ENCODE results near the gene GRM5.

The GRM5 gene

GRCh38 chr11:88482871-88483301, 582.9 kb downstream of the GRM5 start:
- Histone ChIP-seq H3K79me1 (ENCODE audit: low read depth, low read length) (no peaks in the 10 kb centered on the region), H2BK120ac (ENCODE audit: low read depth, low read length) (no peak overlapping the region), H3K9me3 (replicated peaks in 1 of 2; ENCODE audit: control insufficient read depth in 2 of 2, insufficient read depth in 1 of 2, low read depth in 1 of 2, low read length in 2 of 2) (no peaks in the 10 kb centered on the region), H3K4me3 (ENCODE audit: low read length in 2 of 2) (no peak overlapping the region), H3K4me1 (ENCODE audit: control insufficient read depth in 2 of 2, insufficient read depth in 1 of 2, low read depth in 1 of 2, low read length in 2 of 2) (no peaks in the 10 kb centered on the region), H2AFZ (ENCODE audit: low read length) (no peak overlapping the region), H2BK12ac (ENCODE audit: low read length) (no peak overlapping the region), H3K14ac (ENCODE audit: low read length) (no peak overlapping the region), H3K9ac (ENCODE audit: low read depth, low read length, poor library complexity) (no peak overlapping the region), H4K8ac (ENCODE audit: low read depth, low read length) (no peak overlapping the region), H3K4ac (ENCODE audit: low read length) (no peak overlapping the region), H2AK5ac (ENCODE audit: low read depth, low read length) (no peak overlapping the region), H2BK15ac (ENCODE audit: low read length) (no peak overlapping the region), H3K36me3 (replicated peaks in 1 of 2; ENCODE audit: control insufficient read depth in 2 of 2, insufficient read depth in 2 of 2, low read length in 2 of 2) (no peaks in the 10 kb centered on the region), H3K23ac (ENCODE audit: low read depth, low read length, poor library complexity) (no peak overlapping the region), H4K91ac (ENCODE audit: low read depth, low read length, poor library complexity) (no peak overlapping the region), H3K18ac (ENCODE audit: low read length) (no peak overlapping the region), H3K27me3 (ENCODE audit: control insufficient read depth in 3 of 3, insufficient read depth in 3 of 3, low read depth in 1 of 3, low read length in 3 of 3) (no peaks in the 10 kb centered on the region), H2BK5ac (ENCODE audit: low read length) (no peak overlapping the region), H3K4me2 (ENCODE audit: insufficient read depth, low read length, poor library complexity, severe bottlenecking) (no peak overlapping the region), H3K27ac (replicated peaks; ENCODE audit: low read length) (no peak overlapping the region)
- no CpG with 5 or more reads among the region's 2 CpGs for WGBS, 2 donors (ENCODE audit: extremely low coverage in 2 of 2, insufficient read length in 2 of 2, insufficient replicate concordance in 1 of 2)
- DNase-seq (ENCODE audit: low spot score): no peak

- no peak overlapping the region for H2BK12ac ChIP-seq (ENCODE audit: low read length)
- no peak overlapping the region for H4K8ac ChIP-seq (ENCODE audit: low read depth, low read length)
- H3K18ac ChIP-seq (ENCODE audit: low read length): no peak overlapping the region
- H4K91ac ChIP-seq (ENCODE audit: low read depth, low read length, poor library complexity): no peak overlapping the region
- H3K4me3 ChIP-seq (ENCODE audit: low read length in 2 of 2): no peak overlapping the region
- no peaks in the 10 kb centered on the region for H3K79me1 ChIP-seq (ENCODE audit: low read depth, low read length)
- no peak overlapping the region for H3K9ac ChIP-seq (ENCODE audit: low read depth, low read length, poor library complexity)
- H3K27ac ChIP-seq (replicated peaks; ENCODE audit: low read length): no peak overlapping the region
- H3K9me3 ChIP-seq (replicated peaks in 1 of 2; ENCODE audit: control insufficient read depth in 2 of 2, insufficient read depth in 1 of 2, low read depth in 1 of 2, low read length in 2 of 2): no peaks in the 10 kb centered on the region
- H3K36me3 ChIP-seq (replicated peaks in 1 of 2; ENCODE audit: control insufficient read depth in 2 of 2, insufficient read depth in 2 of 2, low read length in 2 of 2): no peaks in the 10 kb centered on the region
- no peak overlapping the region for H2AFZ ChIP-seq (ENCODE audit: low read length)
- no peak overlapping the region for H2BK120ac ChIP-seq (ENCODE audit: low read depth, low read length)
- no peak overlapping the region for H2AK5ac ChIP-seq (ENCODE audit: low read depth, low read length)
- H3K14ac ChIP-seq (ENCODE audit: low read length): no peak overlapping the region
- DNase-seq (ENCODE audit: low spot score): no peak
- no peaks in the 10 kb centered on the region for H3K27me3 ChIP-seq (ENCODE audit: control insufficient read depth in 3 of 3, insufficient read depth in 3 of 3, low read depth in 1 of 3, low read length in 3 of 3)
- H3K4me1 ChIP-seq (ENCODE audit: control insufficient read depth in 2 of 2, insufficient read depth in 1 of 2, low read depth in 1 of 2, low read length in 2 of 2): no peaks in the 10 kb centered on the region
- no CpG with 5 or more reads among the region's 1 CpG for WGBS, 2 donors (ENCODE audit: extremely low coverage in 2 of 2, insufficient read length in 2 of 2, insufficient replicate concordance in 1 of 2)
- H3K23ac ChIP-seq (ENCODE audit: low read depth, low read length, poor library complexity): no peak overlapping the region
- H3K4ac ChIP-seq (ENCODE audit: low read length): no peak overlapping the region
- no peak overlapping the region for H2BK15ac ChIP-seq (ENCODE audit: low read length)
- H3K4me2 ChIP-seq (ENCODE audit: insufficient read depth, low read length, poor library complexity, severe bottlenecking): no peak overlapping the region
- no peak overlapping the region for H2BK5ac ChIP-seq (ENCODE audit: low read length)
These were observed 585.6 kb downstream of the GRM5 start for GRCh38 chr11:88480223-88480622.

- no peak overlapping the region for H2BK120ac ChIP-seq (ENCODE audit: low read depth, low read length)
- H4K8ac ChIP-seq (ENCODE audit: low read depth, low read length): no peak overlapping the region
- no peaks in the 10 kb centered on the region for H3K9me3 ChIP-seq (replicated peaks in 1 of 2; ENCODE audit: control insufficient read depth in 2 of 2, insufficient read depth in 1 of 2, low read depth in 1 of 2, low read length in 2 of 2)
- H3K14ac ChIP-seq (ENCODE audit: low read length): no peak overlapping the region
- no peak overlapping the region for H3K4me3 ChIP-seq (ENCODE audit: low read length in 2 of 2)
- H2BK15ac ChIP-seq (ENCODE audit: low read length): no peak overlapping the region
- no peaks in the 10 kb centered on the region for H3K79me1 ChIP-seq (ENCODE audit: low read depth, low read length)
- no peak overlapping the region for H3K4ac ChIP-seq (ENCODE audit: low read length)
- H4K91ac ChIP-seq (ENCODE audit: low read depth, low read length, poor library complexity): no peak overlapping the region
- H3K9ac ChIP-seq (ENCODE audit: low read depth, low read length, poor library complexity): no peak overlapping the region
- peaks cover 0 to 1% of the 10 kb centered on the region in 2 donors for H3K4me1 ChIP-seq (ENCODE audit: control insufficient read depth in 2 of 2, insufficient read depth in 1 of 2, low read depth in 1 of 2, low read length in 2 of 2)
- H2BK5ac ChIP-seq (ENCODE audit: low read length): no peak overlapping the region
- no peaks in the 10 kb centered on the region for H3K27me3 ChIP-seq (ENCODE audit: control insufficient read depth in 3 of 3, insufficient read depth in 3 of 3, low read depth in 1 of 3, low read length in 3 of 3)
- no CpG with 5 or more reads among the region's 4 CpGs for WGBS, 2 donors (ENCODE audit: extremely low coverage in 2 of 2, insufficient read length in 2 of 2, insufficient replicate concordance in 1 of 2)
- no peak overlapping the region for H3K23ac ChIP-seq (ENCODE audit: low read depth, low read length, poor library complexity)
- no peak overlapping the region for H2BK12ac ChIP-seq (ENCODE audit: low read length)
- no peak overlapping the region for H2AFZ ChIP-seq (ENCODE audit: low read length)
- no peak overlapping the region for H3K27ac ChIP-seq (replicated peaks; ENCODE audit: low read length)
- no peak for DNase-seq (ENCODE audit: low spot score)
- H3K4me2 ChIP-seq (ENCODE audit: insufficient read depth, low read length, poor library complexity, severe bottlenecking): no peak overlapping the region
- H3K36me3 ChIP-seq (replicated peaks in 1 of 2; ENCODE audit: control insufficient read depth in 2 of 2, insufficient read depth in 2 of 2, low read length in 2 of 2): no peaks in the 10 kb centered on the region
- H2AK5ac ChIP-seq (ENCODE audit: low read depth, low read length): no peak overlapping the region
- no peak overlapping the region for H3K18ac ChIP-seq (ENCODE audit: low read length)
These were observed 587.5 kb downstream of the GRM5 start for GRCh38 chr11:88478136-88478815.

GRCh38 chr11:88475991-88476418, 589.8 kb downstream of the GRM5 start:
- Histone ChIP-seq H3K79me1 (ENCODE audit: low read depth, low read length) (no peaks in the 10 kb centered on the region), H2AK5ac (ENCODE audit: low read depth, low read length) (no peak overlapping the region), H3K4me3 (ENCODE audit: low read length in 2 of 2) (no peak overlapping the region), H3K9ac (ENCODE audit: low read depth, low read length, poor library complexity) (no peak overlapping the region), H2BK15ac (ENCODE audit: low read length) (no peak overlapping the region), H3K9me3 (replicated peaks in 1 of 2; ENCODE audit: control insufficient read depth in 2 of 2, insufficient read depth in 1 of 2, low read depth in 1 of 2, low read length in 2 of 2) (no peaks in the 10 kb centered on the region), H2BK12ac (ENCODE audit: low read length) (no peak overlapping the region), H3K23ac (ENCODE audit: low read depth, low read length, poor library complexity) (no peak overlapping the region), H3K14ac (ENCODE audit: low read length) (no peak overlapping the region), H2BK120ac (ENCODE audit: low read depth, low read length) (no peak overlapping the region), H4K8ac (ENCODE audit: low read depth, low read length) (no peak overlapping the region), H3K27ac (replicated peaks; ENCODE audit: low read length) (no peak overlapping the region), H3K27me3 (ENCODE audit: control insufficient read depth in 3 of 3, insufficient read depth in 3 of 3, low read depth in 1 of 3, low read length in 3 of 3) (no peaks in the 10 kb centered on the region), H2AFZ (ENCODE audit: low read length) (no peak overlapping the region), H3K36me3 (replicated peaks in 1 of 2; ENCODE audit: control insufficient read depth in 2 of 2, insufficient read depth in 2 of 2, low read length in 2 of 2) (no peaks in the 10 kb centered on the region), H3K18ac (ENCODE audit: low read length) (no peak overlapping the region), H2BK5ac (ENCODE audit: low read length) (no peak overlapping the region), H4K91ac (ENCODE audit: low read depth, low read length, poor library complexity) (no peak overlapping the region), H3K4me1 (ENCODE audit: control insufficient read depth in 2 of 2, insufficient read depth in 1 of 2, low read depth in 1 of 2, low read length in 2 of 2) (peaks cover 0 to 1% of the 10 kb centered on the region in 2 donors), H3K4ac (ENCODE audit: low read length) (no peak overlapping the region), H3K4me2 (ENCODE audit: insufficient read depth, low read length, poor library complexity, severe bottlenecking) (no peak overlapping the region)
- no peak for DNase-seq (ENCODE audit: low spot score)
- no CpG with 5 or more reads among the region's 1 CpG for WGBS, 2 donors (ENCODE audit: extremely low coverage in 2 of 2, insufficient read length in 2 of 2, insufficient replicate concordance in 1 of 2)

Data from neuronal stem cell (in vitro differentiated cells).